ENCODE results near the gene CALHM5.

- no peak for TF ChIP-seq CTCF (IDR thresholded peaks at IDR 0.05)
- TF ChIP-seq POLR2A (IDR thresholded peaks at IDR 0.05) = no peak
These were observed 43.9 kb upstream of the CALHM5 start for GRCh38 chr6:116467514-116467913.
